ENCODE measurements around the gene DNAH9.

Gene DNAH9

DNA sequence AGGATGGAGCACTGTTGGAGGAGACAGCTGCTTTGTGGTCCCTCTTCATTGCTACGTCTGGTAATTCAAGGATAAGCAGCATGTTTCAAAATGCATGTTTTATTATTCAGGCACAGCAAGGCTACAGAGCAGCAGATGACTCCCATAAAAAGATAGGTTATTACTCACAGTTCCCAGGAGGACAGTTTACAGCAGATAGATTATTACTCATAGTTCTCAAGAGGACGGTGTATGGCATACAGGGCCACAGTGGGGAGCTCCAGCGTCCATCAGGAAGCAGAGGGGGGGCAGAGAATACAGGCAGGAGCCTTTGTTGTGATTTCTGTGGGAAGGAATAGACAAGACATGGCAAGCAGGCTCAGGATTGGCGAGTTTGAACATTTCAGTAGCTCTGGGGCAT lies 72.9 kb downstream of the DNAH9 start:
- no peak for DNase-seq (ENCODE audit: low spot score)

DNA sequence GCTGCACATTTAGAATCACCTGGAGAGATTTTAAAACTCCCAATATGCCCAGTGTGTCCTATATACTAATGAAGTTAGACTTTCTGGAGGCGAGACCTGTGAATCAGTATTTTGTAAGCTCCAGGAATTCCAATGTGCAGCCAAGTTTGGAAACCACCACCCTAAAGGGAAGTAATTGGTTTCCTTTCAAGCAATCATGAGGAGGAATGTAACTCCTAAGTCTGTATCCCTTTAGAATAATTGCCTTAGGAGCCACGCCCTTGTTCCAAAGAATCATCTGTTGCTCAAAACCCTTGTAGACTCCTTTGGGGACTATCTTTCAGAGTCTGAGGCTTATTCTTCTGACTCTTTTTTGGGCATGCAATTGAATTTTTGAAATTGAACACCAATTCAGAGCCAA lies 84.4 kb downstream of the DNAH9 start:
- no peak for DNase-seq (ENCODE audit: low spot score)

DNA sequence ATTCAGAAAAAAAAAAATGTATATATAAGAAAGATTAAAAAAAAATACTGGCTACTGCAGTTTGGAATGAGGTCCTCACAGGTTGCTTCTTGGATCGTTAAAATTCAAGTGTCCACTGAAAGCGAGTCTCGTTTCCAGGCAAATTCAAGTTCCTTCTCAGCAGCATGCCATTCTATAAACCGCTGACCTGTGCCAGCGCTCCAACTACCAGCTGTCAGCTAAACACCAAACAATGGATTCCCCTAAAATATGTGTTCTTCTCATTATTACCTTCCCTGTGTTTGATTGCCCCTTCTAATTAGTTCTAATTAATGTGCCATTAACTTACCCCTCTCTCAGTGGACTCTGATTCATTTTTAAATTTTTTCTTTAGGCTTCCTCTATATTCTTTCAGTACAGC lies 92.4 kb downstream of the DNAH9 start:
- no peak for DNase-seq (ENCODE audit: low spot score)

DNA sequence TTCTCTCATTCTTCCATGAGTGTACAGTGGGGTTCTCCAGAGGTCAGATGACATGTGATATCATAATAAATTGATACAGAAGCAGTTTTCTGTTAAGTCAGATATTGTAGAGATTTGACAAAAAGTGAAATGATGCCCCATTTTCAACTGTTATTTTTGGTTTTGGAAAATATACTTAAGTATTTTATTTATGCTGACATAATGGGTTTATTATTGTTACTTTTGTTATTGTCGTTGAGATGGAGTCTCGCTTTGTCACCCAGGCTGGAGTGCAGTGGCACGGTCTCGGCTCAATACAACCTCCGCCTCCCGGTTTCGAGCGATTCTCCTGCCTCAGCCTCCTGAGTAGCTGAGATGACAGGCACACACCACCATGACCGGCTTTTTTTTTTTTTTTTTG lies 94.4 kb downstream of the DNAH9 start:
- no peak for DNase-seq (ENCODE audit: low spot score)

DNA sequence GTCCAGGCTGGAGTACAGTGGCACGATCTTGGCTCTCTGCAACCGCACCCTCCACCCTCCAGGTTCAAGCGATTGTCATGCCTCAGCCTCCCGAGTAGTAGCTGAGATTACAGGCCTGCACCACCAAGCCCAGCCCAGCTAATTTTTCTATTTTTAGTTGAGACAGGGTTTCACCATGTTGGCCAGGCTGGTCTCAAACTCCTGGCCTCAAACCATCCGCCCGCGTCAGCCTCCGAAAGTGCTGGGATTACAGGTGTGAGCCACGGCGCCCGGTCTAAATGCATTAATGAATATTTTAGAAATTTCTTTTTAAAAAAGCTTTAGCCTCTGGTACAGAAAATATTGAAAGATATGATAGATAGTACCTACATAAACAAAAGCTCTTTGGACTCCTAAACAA lies 95.0 kb downstream of the DNAH9 start:
- DNase-seq (ENCODE audit: low spot score), result no peak

DNA sequence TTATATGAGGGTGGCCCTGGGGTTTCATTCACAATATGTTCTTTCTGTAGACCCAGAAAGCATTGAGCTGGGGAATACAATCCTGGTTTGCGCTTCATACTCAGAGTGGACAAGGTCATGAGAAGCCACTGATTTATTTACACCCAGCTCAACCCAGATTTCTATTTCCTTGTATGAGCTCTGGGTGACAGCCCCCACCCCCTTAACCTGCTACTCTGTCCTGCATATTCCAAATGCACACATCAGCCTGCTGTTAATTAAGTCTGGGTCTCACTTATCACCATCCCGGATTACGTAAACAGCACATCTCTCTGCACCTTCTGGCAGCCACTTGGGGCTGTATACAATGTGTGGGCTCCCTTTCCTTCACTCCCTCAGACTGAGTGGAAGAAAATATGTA lies 102.4 kb downstream of the DNAH9 start:
- DNase-seq (ENCODE audit: low spot score), result no peak

DNA sequence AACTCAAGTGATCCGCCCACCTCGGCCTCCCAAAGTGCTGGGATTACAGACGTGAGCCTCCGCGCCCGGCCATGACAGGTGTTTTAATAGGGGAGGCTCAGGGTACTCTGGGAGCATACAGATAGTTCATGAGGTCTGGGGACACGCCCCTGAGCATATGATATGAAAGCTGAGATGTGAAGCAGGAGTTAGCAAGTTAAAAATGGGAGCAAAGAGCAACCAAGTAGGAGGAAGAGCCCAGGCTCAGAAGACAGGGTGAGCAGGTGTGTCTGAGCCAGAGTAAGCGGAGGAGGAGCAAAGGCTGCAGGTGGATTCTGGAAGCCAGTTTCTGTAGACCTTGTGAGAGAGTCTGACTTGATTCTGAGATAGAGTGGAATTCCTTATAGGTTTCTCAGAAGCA lies 103.6 kb downstream of the DNAH9 start:
- no peak for DNase-seq (ENCODE audit: low spot score)

DNA sequence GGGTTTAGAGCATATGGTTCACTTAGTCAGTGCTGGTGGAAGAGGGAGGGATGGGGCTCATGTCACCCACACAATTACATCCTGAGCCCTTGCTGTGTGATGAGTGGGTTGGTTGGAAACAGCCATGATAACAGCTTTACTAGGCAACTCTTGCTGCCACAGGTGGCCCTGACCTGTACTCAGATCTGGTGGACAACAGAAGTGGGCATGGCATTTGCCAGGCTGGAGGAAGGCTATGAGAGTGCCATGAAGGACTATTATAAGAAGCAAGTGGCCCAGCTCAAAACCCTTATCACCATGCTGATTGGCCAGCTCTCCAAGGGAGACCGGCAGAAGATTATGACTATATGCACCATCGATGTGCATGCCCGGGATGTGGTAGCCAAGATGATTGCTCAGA lies 105.8 kb downstream of the DNAH9 start:
- no peak for DNase-seq (ENCODE audit: low spot score)

DNA sequence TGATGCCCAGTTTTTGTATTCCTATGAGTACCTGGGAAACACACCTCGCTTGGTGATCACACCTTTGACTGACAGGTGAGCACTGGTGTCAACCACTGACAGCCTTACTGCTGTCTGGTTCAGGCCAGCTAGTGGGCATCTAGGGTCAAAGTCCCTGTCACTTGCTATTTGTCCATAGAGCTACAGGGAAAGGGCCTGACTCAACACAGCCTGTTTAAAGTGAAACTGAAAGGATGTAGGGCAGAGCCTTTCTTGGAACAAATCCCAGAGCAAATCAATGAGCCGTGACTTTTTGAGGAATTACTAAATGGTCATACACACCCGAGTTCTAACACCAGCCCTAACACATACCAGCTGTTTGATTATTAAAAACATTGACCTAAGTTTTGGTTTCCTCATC lies 106.8 kb downstream of the DNAH9 start:
- DNase-seq (ENCODE audit: low spot score), result no peak

DNA sequence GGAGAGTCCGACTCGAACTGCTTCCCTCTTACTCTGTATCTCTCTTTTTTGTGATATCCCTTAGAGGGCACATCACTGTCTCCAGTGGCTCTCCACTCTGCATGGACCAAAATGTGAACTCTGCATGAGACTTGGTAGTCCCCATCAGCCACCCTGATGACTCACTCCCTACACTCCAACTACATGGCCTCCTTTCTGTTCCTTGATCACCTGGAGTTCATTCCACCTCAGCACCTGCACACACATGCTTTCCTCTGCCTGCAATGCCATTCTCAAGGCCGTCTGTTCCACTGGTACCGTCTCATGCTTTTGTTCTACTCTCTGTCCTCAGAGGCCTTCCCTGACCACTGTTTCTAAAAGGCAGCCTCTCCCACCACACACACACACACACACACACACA lies 109.3 kb downstream of the DNAH9 start:
- no peak for DNase-seq (ENCODE audit: low spot score)

DNA sequence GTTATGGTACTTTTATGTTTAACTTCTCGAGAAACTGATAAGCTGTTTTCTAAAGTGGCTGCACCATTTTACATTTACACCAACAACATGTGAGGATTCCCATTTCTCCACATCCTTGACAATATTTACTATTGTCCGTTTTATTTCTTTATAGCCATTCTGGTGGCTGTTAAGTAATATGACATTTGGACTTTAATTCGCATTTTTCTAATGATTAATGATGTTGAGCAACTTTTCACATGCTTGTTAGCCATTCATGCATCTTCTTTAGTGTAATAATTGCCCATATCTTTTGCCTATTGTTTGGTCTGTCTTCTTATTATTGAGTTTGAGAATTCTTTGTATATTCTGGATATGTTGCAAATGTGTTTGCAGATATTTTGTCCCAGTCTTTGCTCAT lies 114.2 kb downstream of the DNAH9 start:
- DNase-seq (ENCODE audit: low spot score), result no peak

DNA sequence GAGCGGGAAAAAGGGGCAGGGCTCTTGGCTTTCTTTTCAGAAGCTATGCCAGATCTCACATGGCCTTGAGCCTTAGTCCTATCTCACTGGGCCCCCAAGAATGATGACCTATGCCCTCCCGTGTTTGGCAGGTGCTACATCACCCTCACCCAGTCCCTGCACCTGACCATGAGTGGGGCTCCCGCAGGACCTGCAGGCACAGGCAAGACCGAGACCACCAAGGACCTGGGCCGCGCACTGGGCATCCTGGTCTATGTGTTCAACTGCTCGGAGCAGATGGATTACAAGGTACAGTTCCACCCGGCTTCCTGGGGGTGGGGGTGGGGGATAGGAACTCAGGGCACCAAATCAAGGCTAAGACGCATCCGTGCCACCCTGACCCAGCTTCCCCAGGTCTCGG lies 120.9 kb downstream of the DNAH9 start:
- no peak for DNase-seq (ENCODE audit: low spot score)

DNA sequence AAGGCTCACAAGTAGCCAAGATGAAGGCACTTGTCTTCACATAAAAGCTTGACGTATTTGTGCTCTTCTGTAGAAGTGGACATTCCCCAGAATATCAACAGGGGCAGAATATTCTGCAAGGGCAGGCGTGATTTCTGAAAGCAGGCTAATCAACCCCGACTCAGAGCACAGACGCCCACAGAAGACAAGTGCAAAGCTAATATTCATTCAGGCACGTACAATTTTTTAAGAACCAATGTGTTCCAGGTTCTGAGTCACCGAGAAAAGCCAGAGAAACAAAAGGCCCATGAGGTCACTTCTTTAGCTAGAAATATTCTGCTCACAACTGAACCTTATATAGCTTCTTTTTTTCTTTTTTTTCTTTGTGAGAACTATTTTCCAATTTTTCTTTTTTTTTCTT lies 121.6 kb downstream of the DNAH9 start:
- DNase-seq (ENCODE audit: low spot score), result no peak

DNA sequence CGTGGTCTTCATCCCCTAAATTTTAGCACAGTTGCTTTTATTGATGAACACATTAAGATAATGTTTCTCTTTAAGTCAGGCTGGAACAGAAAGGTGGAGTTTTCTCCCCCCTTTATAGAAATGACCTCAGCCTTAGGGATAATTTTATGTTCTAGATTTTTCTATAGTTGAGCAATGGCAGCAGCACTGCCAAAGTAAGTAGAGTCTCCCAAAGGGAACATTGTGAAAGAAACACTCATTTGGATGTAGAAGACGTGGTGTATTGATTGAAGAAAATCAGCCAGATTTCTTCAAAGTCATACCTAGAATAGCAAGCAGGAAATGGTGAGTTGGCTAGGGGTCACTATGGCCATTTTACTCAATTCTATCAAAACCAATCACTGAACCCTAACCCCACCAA lies 122.5 kb downstream of the DNAH9 start:
- DNase-seq (ENCODE audit: low spot score), result no peak

DNA sequence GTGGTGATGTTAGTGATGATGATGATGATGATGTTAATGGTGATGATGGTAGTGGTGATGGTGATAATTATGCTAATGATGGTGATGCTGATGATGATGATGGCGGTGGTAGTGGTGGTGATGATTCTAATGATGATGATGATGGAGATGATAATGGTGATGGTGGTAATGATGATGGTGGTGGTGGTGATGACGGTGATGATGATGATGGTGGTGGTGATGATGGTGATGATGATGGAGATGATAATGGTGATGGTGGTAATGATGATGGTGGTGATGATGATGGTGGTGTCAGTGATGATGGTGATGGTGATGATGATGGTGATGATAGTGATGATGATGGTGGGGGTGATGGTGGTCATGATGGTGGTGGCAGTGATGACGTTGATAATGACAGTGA lies 132.5 kb downstream of the DNAH9 start:
- DNase-seq (ENCODE audit: low spot score), result no peak

DNA sequence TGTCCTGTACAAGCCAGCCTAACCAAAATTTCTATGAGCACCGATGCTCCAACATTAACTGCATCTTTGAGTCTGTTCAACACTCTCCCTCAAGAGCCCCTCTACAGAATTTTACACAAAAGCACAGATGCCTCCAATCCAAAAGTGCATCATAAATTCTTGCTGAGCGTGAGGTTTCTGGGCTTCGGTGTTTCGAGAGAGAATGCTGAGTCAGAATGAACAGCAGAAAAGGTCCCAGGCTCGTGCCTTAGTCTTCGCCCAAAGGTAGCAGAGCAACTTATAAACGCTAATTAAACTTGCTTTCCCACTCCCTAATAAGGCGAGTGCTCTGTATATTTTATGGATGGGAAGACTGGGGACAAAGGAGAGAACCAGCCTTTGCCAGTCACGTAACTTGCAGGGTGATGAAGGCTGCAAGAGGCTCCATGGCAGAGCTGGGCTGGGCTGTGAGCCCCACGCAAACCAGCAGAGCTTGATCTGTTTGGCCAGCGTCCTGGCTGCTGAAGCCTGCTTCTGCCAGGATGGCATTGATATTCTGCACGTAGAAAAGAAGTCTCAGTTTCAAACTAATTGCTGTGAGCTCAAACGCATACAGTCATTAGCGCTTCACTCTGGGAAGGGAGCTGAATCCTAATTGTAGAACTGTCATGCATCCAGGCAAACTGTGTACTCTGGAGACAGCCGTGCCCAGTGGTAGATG lies 138.5 kb downstream of the DNAH9 start:
- DNase-seq (ENCODE audit: low spot score), result no peak

DNA sequence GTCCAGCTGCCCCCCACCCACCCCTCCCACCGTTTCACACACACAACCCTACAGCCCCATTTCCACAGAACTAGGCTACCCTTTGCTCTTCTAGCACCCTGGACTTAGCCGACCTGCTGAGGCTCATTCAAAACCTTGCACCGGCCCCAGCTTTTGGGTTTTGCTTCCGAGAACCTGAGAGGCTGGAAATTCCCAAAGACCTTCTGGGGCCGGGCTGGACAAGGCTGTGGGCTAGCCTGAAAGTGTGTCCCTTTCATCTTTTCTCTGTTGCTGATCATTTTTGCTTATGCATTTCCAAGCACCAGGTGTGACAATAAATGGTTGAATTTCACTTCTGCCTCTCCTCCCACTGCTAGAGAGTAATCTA lies 139.0 kb downstream of the DNAH9 start:
- no peak for DNase-seq (ENCODE audit: low spot score)

DNA sequence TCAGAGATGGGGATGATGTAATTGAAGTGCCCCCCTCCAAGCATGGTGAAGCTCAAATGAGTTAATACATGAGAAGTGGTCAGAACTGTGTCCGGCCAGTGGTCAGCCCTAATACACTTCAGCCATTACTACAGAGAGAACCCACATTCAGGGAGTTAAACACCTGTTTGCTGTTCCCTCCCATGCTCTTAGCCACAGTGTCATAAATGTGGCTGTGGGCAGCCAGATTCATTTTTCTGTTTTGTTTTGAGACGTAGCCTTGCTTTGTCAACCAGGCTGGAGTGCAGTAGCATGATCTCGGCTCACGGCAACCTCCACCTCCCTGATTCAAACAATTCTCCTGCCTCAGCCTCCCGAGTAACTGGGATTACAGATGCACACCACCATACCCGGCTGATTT lies 139.9 kb downstream of the DNAH9 start:
- DNase-seq (ENCODE audit: low spot score), result no peak

DNA sequence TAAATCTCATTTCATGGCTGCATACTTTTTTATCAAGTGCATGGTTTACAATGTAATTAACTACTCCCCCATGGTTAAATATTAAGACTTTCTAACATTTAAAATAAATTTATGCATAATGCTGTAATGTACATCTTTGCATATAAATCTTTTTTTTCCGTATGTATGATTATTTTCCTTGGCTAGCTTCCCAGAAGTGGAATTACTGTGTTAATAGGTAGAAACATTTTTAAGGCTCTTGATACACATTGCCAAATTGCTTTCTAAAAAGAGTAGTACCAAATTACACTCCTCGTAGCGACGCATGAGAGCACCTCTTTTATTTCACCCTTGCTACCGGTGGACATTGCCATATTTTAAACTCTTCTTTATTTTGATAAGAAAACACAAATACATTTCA lies 141.1 kb downstream of the DNAH9 start:
- no peak for DNase-seq (ENCODE audit: low spot score)

DNA sequence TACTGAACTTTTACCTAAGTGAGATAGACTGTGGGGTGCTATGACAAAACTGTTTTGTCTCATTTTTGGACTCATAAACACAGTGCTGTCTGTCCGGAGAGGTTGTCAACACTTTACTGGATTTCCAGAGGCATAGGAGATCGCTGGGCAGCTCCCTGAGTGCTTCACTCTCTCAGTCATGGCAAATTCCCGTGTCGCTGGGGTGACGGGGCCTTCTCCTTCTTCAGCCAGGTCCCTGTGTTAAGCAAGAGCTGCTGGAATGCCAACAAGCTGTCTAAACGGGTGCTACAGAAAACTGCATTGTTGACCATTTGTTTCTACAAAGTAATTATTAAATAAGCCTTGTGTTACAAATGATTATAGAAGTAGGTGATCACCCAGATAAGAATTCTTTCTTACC lies 141.6 kb downstream of the DNAH9 start:
- no peak for DNase-seq (ENCODE audit: low spot score)

DNA sequence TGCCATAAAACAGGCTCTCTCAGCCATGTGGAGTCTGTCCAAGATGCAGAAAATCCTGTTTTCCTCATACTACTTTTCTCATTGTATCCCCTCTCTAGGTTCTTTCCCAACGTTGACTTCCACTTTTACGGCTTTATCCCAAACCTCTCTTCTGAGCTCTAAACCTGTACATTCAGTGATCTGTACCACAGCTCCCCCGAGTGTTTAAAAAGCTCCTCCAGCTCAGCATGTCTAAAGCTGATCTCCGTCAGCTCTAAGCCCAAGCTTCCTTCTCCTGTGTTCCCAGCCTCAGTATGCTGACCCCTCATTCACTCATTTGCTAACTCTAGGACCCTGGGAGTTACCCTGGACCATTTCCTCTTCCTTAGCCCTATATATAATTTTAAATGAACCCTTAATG lies 144.6 kb downstream of the DNAH9 start:
- DNase-seq (ENCODE audit: low spot score), result no peak

DNA sequence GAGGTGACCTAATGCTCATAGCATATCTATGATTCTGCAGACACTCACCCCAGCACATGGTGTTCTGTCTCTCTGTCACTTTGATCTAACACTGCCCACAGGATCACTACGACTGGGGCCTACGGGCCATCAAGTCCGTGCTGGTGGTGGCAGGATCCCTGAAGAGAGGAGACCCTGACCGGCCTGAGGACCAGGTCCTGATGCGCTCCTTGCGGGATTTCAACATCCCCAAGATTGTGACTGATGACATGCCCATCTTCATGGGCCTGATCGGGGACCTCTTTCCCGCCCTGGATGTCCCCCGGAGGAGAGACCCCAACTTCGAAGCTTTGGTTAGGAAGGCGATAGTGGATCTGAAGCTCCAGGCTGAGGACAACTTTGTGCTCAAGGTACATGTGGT lies 146.4 kb downstream of the DNAH9 start:
- DNase-seq (ENCODE audit: low spot score), result no peak

DNA sequence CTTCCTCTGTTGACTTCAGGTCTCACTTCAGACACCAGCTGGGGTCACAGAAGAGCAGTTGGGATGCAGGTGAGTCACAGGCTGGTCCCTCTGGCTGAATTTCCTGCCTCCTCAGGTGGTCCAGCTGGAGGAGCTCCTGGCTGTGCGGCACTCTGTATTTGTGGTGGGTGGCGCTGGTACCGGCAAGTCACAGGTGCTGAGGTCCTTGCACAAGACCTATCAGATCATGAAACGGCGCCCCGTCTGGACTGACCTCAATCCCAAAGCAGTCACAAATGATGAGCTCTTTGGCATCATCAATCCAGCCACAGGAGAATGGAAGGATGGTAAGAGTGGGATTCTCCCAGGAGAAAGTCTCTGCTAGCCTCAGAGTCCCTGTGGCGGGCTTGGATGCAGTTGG lies 149.2 kb downstream of the DNAH9 start:
- no peak for DNase-seq (ENCODE audit: low spot score)

DNA sequence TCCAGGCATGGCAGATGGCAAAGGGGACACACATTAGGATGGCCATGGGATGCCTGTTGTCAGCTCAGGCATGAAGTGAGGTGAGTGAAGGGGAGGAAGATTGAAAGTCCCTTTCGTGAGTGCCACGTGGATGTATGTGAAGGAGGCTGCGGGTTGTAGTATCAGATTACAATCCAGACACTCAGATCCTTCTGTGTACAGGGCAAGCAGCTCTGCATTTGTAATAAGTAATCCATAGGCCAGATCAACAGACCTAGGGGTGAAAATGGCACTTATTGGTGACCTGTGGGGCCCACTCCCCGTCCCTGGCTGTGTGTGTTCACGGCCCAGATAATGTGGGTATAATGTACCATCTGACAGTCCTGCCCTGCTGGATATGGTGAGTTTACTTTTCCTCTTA lies 159.5 kb downstream of the DNAH9 start:
- no peak for DNase-seq (ENCODE audit: low spot score)

DNA sequence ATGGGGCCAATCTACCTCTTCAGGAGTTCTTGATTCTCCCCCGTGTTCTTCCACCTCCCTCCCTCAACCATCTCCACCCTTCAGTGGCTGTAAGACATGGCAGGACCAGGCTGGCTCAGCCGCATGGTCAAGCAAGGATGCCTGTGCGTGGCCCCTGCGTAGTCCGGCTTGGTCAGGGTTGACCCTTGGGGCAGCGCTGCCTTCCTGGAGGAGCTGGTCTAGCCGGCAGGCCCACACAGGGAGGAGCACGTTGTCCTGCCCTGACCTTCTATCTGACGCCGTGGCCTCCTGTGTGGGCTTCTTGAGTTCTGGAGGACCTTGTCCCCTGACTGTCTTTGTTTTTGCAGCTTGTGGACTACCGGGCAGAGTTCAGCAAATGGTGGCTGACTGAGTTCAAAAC lies 169.8 kb downstream of the DNAH9 start:
- DNase-seq (ENCODE audit: low spot score), result no peak

Measured in ecto neural progenitor cell (in vitro differentiated cells).